Measurements from ENCODE around the gene SPTB.

The SPTB gene

DNA sequence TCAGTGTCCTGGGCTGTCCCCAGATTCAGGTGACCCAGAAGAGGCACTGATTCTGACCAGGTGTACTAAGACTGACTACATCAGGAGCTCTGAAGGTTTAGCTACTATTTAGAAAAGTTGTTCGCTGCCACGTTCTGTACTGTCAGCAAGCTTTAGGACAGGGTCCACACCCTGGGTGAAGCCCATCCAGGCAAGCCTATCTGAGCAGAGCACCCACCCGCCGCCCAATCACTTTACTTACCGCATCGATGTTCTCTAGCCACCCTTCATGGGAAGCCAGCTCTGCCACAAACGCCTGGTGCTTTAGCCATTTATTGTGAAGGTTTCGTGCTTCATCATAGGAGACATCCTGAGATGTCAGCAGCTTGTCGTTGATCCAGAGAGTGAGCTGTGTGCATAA lies 95.7 kb downstream of the SPTB start:
- DNase-seq: no peak

GRCh38 chr14:64782196-64782595 lies 97.5 kb downstream of the SPTB start:
- no peak for DNase-seq

DNA sequence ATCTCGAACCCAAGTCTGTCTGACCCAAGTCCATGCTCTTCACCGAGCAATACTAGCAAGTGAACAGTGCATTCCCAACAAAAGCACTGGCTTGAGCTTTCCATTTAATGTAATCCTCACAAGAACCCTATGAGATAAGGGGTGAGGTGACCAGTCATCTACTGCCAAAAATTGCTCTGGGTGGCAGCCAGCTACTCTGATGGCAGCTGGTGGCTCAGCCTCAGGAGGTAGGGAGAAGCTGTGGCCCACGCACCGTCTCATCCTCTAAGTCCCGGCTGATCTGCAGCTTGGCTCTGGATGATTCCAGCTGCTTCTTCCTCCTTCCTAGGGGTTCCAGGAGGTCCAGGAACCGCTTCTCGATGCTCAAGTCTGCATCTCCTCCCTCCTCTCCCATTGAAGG lies 100.2 kb downstream of the SPTB start:
- DNase-seq: no peak

DNA sequence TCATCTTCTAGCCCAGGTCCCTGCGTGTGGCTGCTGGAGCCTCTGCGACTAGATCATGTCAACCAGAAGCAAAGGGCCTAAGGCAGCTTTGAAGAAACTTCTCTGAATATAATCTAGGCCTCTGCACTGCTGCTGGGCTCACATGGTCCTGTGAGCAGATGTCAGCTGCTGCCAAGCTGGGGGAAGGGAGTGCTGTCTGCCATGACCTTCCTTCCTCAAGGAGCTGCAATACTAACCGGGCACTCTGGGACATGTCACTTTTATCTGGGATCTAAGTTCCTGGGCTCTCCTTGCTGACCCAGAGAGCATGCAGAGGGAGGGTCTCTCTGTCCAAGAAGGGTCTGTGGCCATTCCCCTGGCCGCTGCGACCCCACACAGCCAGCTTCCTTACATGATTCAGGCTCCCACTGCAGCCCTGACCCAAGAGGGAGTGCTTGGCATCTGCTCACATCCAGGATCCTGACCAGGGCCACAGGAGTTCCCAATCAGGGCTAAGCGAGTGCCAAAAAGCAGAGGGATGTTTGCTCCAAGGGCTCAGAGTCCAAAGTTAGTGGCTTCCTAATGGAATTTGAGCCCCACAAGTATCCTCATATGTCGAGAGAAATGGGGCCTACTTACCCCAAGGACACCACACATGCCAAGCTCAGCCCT lies 101.5 kb downstream of the SPTB start:
- DNase-seq: no peak

- no peak for DNase-seq
These were observed 102.2 kb downstream of the SPTB start for GRCh38 chr14:64777461-64777860.

- no peak for DNase-seq
These were observed 104.5 kb downstream of the SPTB start for GRCh38 chr14:64775081-64775777.

DNA sequence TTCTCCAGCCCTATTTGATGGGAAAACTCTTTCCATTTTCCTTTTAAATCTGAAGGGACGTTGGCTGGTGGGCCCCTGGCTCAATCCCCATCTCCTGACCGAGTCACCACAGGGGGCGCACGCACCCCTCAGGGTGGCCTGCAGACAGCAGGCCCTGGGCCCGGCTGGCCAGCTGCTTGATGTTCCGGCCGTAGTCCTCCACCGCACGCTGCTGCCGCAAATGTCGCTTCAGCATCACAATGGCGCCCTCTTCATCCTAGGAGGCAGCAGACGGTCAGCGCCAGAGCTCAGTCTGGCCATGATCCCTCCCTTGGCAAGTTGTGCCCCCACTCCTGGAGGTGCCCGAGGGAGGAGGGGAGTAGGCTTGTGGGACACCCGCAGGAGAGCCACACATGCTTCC lies 105.4 kb downstream of the SPTB start:
- DNase-seq: no peak

GRCh38 chr14:64773577-64773976 lies 106.1 kb downstream of the SPTB start:
- no peak for DNase-seq

- DNase-seq: no peak
These were observed 106.7 kb downstream of the SPTB start for GRCh38 chr14:64773046-64773445.

- no peak for DNase-seq
These were observed 107.2 kb downstream of the SPTB start for GRCh38 chr14:64772397-64772950.

DNA sequence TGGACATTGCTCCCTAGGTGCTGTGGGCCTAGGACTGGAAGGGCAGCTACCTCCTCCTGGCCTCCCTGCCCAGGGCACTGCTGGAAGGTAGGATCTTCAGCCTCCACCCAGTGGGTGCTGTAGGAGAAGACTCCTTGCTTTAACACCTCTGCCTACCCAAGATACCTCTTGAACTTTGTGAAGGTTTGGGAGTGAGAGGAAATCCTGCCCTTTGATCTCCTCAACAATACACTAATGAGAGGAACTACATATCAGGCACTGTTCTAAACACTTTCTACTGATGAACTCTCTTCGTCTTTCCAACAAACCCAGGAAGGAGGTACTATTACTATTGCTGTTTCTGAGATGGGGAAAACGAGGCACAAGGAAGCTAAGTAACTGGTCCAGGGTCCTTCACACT lies 108.5 kb downstream of the SPTB start:
- no peak for DNase-seq

DNA sequence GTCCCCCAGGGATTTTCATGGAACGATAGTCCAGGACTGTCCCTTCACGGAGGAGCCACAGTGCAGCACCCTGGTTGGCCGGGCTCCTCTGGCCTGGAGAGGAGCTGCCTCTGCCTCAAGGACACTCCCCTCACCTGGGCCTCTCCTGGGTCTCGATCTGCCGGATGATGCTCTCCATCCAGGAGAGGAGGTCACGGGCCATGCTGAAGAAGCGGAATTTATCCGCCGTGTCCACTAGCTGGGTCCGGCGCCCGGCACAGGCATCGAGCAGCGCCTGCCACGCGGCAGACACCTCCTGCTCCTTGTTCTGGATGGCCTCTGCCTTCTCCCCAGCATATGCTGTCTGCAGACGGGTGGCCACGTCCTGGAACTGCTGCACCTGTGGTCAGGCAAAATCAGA lies 109.0 kb downstream of the SPTB start:
- no peak for DNase-seq

GRCh38 chr14:64769096-64770020 lies 110.3 kb downstream of the SPTB start:
- DNase-seq: no peak

- DNase-seq: no peak
These were observed 111.2 kb downstream of the SPTB start for GRCh38 chr14:64768401-64769095.

- no peak for DNase-seq
These were observed 112.3 kb downstream of the SPTB start for GRCh38 chr14:64767215-64767964.

DNA sequence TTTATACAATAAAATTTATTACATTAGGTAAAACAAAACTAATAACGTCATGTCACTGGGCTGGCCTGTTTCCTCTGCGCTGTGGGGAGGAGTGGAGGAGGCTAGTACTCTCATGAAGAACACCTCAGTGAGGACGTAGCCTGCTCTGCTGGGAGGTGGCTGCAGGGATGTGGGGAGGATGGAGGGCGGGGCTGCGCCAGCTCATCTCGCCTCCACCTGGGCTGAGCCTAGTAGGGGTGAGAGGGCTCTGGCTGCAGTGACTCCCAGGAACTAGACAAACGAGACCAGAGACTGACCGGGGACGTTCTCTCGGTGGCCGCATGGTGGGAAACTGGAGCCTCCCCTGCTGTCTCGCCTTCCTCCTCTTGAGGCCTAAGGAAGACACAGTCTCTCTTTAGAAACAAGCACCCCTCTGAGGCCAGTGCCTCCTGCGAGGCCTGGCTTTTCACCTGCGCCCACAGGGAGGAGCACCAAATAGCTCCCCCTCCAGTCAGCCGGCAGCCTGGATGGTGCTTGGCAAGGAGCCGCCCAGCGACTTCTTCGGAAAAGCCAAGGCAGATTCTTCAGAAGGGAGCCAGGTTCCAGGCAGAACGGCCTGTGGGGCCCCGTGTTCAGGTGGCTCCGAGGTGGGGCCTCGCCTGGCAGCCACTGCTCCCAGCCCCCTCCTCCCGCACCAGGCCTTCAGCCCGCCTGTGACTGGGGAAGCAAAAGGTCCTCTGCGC lies 113.1 kb downstream of the SPTB start:
- DNase-seq: no peak

GRCh38 chr14:64765740-64766302 lies 113.9 kb downstream of the SPTB start:
- DNase-seq: no peak

DNA sequence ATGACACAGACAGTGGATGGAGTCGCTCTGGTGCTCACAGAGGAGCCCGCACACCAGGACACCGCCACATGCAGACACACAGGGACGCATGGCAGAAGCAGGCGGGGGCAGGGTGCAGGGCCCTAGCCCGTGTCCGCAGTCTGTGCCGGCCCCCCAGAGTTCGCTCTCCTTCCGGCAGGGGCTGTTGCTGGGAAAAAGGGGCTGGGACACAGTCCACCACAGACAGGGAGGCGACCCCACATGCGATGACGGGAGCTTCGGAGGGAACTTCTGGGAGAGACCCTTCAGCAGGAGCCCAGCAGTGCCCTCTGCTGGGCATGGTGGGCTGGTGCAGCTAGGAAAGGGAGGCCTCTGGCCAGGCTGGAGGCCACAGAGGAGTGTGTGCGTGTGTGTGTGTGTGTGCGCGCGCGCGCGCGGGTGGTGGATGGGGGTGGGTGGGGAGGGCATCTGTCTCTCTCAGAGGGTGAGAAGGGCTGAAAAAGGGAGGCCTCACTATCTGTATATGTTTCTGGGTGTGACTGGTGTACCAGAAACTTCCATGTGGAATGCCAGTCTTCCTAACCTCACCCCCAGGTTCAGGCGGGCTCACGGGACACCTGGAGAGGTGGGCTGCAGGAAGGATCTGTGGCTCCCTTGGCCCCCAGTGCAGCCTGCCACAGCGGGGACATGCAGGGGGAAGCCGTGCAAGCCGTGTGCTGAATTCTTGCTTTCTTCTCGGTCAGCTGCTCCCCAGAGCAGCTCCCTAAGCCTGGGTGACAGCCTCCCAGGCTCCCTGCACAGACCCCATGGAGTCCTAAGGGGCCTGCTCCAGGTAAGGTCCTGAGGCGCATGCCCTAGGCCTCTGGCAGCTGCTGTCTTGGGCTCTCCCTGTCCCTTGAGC lies 114.8 kb downstream of the SPTB start:
- DNase-seq: peak; percentile 73

DNA sequence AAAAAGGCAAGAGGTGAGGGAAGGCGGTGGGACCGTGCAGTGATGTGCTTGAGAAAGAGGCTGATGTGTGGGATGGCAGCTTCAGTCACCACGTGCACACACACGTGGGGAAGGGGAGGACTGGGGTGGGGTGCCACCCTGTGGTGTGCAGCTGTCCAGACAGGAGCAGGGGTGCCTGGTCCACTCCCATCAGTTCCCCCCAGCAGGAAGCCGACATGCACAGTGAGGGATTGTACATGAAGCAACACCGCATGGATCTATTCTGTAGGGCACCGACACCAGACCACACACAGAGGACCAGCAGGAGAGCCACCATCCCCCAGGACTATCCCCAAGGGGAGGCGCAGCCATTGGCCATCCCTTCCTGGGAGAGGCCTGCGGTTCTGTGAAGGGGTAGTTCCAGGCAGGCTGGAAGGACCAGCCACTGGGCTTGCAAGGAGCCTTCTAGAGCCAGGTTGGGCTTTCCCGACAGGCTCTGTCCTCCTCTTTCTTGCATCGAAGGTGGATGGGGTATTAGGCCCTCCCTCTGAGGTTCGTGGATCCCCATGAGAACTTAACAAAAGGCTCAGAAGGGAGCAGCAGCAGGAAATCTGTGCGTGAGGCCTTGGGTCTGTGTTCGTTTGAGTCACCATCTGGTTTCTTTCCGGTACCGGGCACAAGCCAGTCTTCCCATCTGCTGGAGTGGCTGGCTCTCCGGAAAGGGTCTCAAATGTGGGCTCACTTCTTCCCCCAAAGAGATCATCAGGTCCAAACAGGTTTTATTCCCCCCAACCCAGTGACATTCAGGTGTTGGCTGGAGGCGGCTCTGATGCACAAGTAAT lies 115.7 kb downstream of the SPTB start:
- DNase-seq: no peak
